Cerebellar cortex (tissue), 1 donor: Measurements from ENCODE around the gene CALM1.
"Not testable (repeated sequence)": the region's sequence is repeated elsewhere in the genome, so short reads cannot be mapped to it uniquely, and the experiment has no call there.

Experiments
- DNase-seq: peaks from one replicate; pipeline ENCODE4 v3.0.0-alpha.2; 2015; ENCODE audit warnings: low spot score

The CALM1 gene

GRCh38 chr14:90383126-90383730 lies 13.6 kb upstream of the CALM1 start:
- peak; percentile 99 for DNase-seq

- peak; percentile 79 for DNase-seq
Observed at GRCh38 chr14:90383731-90384542, 12.9 kb upstream of the CALM1 start.

- no peak for DNase-seq
Observed at GRCh38 chr14:90384543-90384911, 12.3 kb upstream of the CALM1 start.

- DNase-seq: no peak
Observed at GRCh38 chr14:90386321-90386720, 10.5 kb upstream of the CALM1 start.

GRCh38 chr14:90387206-90387760 lies 9.5 kb upstream of the CALM1 start:
- DNase-seq: no peak

GRCh38 chr14:90388437-90388836 lies 8.4 kb upstream of the CALM1 start:
- no peak for DNase-seq

GRCh38 chr14:90388982-90389381 lies 7.8 kb upstream of the CALM1 start:
- no peak for DNase-seq

- DNase-seq: no peak
Observed at GRCh38 chr14:90393966-90394365, 2.9 kb upstream of the CALM1 start.

- not testable (repeated sequence) for DNase-seq
Observed at GRCh38 chr14:90394782-90395181, 2.0 kb upstream of the CALM1 start.

- peak; percentile 33 for DNase-seq
Observed at GRCh38 chr14:90397425-90398314, 841 bp downstream of the CALM1 start.

- DNase-seq: peak; percentile 47
Observed at GRCh38 chr14:90398315-90398839, 1.5 kb downstream of the CALM1 start.

GRCh38 chr14:90398841-90399540 lies 2.2 kb downstream of the CALM1 start:
- peak; percentile 50 for DNase-seq

GRCh38 chr14:90399541-90400444 lies 3.0 kb downstream of the CALM1 start:
- DNase-seq: peak; percentile 97

- DNase-seq: no peak
Observed at GRCh38 chr14:90400904-90401561, 4.2 kb downstream of the CALM1 start.

GRCh38 chr14:90402016-90402415 lies 5.2 kb downstream of the CALM1 start:
- DNase-seq: no peak

GRCh38 chr14:90403065-90403464 lies 6.2 kb downstream of the CALM1 start:
- peak; percentile 28 for DNase-seq

GRCh38 chr14:90405101-90405500 lies 8.3 kb downstream of the CALM1 start:
- no peak for DNase-seq

GRCh38 chr14:90405755-90406154 lies 8.9 kb downstream of the CALM1 start:
- DNase-seq: no peak

- no peak for DNase-seq
Observed at GRCh38 chr14:90406384-90406798, 9.6 kb downstream of the CALM1 start.

GRCh38 chr14:90407230-90407629 lies 10.4 kb downstream of the CALM1 start:
- DNase-seq: peak; percentile 44
